ENCODE data around the gene AGPAT3.
A peak's percentile ranks its signal among the peaks of the same experiment; 100 is the strongest.
"Not testable (repeated sequence)": the region's sequence is repeated elsewhere in the genome, so short reads cannot be mapped to it uniquely, and the experiment has no call there.

Gene AGPAT3, protein sequence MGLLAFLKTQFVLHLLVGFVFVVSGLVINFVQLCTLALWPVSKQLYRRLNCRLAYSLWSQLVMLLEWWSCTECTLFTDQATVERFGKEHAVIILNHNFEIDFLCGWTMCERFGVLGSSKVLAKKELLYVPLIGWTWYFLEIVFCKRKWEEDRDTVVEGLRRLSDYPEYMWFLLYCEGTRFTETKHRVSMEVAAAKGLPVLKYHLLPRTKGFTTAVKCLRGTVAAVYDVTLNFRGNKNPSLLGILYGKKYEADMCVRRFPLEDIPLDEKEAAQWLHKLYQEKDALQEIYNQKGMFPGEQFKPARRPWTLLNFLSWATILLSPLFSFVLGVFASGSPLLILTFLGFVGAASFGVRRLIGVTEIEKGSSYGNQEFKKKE

DNA sequence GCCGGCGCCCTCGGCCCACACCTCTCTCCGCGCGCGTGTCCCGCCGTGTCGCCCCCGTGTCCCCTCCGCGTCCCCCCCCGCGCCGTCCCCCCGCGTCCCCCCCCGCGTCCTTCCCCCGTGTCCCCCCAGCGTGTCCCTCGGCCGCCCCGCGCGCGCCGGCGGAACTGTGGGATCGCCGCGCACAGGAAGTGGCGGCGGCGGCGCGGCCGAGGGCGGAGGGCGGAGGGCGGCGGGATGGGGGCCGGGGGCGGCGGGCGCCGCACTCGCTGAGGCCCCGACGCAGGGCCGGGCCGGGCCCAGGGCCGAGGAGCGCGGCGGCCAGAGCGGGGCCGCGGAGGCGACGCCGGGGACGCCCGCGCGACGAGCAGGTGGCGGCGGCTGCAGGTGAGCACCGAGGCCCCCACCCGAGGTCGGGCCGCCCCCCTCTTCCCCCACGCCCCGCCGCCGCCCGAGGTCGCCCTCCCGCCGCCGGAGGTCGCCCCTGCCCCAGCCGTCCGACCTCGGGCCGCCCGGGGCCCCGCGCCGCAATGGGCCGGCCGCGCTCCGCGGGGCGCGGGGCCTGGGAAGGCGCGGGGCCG, at the start of gene AGPAT3:
Gene AGPAT3, plus strand, starts transcription at position 262 of the 578 bp plus-strand sequence. CDS start 94,459 bp downstream, outside the sequence.
- peak; percentile 54 for DNase-seq

GRCh38 chr21:43815991-43816390, 49.0 kb upstream of the AGPAT3 start:
- DNase-seq = no peak

GRCh38 chr21:43816611-43817071, 48.4 kb upstream of the AGPAT3 start:
- DNase-seq = no peak

- DNase-seq = no peak
Observed at GRCh38 chr21:43817157-43818086, 47.6 kb upstream of the AGPAT3 start.

GRCh38 chr21:43818685-43819084, 46.3 kb upstream of the AGPAT3 start:
- no peak for DNase-seq

DNA sequence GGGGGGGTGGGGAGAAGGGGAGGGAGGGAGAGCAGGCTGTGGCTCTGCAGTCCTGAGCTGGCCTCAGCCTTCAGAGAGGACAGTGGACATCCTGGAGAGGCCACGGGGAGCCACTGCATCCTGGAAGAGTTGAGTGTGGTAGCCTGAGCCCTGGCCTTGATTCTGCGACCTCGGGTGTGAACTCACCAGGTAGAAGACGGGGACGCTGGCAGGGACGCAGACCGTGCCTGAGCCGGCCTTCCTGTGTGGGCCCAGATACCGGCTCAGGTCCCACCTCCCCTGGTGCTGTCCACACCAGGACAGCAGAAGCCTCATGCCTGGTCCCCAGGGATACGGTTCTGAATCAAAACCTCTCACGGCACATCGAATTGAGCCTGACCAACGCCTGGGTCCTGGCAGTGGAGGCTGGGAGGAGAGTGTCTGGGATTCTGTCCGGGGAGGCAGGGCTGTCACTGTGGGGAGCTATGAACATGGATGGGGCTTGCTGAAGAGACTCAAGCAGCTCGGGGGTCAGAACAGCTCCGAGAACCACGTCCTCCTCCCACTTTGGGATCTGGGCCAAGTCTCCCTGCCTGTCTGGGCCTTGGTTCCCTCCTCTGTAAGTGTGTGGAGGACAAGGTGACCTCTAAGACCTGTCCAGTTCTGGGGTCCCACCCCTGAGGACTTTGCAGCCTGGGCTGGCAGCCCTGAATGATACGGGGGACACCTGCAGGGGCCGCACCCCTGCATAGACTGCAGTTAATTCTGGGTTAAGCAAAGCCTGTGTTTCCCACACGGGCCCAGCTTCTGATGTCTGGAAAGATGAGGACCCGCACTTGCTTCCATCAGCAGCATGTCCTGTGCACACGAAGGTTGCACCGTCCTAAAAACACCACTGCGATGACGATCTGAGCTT, 45.3 kb upstream of the AGPAT3 start:
- DNase-seq = no peak

DNA sequence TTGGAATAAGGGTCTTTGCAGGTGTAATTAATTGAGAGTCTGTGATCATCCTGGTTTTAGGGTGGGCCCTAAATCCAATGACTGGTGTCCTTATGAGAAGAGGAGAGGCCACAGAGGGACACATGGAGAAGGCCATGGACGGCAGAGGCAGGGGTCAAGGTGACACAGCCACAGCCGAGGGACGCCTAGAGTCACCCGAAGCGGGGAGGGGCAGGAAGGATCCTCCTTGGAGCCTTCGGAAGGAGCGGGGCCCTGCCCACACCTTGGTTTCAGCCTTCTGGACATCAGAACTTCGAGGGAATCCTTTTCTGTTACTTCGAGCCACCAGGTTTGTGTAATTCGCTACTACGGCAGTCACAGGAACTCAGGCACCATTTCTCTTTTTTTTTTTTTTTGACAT, 44.6 kb upstream of the AGPAT3 start:
- DNase-seq = no peak

DNA sequence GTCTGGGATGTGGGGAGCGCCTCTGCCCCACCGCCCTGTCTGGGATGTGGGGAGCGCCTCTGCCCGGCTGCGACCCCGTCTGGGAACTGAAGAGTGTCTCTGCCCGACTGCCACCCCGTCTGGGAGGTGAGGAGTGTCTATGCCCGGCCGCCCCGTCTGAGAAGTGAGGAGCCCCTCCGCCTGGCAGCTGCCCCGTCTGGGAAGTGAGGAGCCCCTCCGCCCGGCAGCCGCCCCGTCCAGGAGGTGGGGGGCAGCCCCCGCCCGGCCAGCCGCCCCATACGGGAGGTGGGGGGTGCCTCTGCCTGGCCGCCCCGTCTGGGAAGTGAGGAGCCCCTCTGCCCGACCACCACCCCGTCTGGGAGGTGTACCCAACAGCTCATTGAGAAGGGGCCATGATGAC, 42.9 kb upstream of the AGPAT3 start:
- DNase-seq = not testable (repeated sequence)

- DNase-seq = not testable (repeated sequence)
Observed at GRCh38 chr21:43822741-43823140, 42.3 kb upstream of the AGPAT3 start.

DNA sequence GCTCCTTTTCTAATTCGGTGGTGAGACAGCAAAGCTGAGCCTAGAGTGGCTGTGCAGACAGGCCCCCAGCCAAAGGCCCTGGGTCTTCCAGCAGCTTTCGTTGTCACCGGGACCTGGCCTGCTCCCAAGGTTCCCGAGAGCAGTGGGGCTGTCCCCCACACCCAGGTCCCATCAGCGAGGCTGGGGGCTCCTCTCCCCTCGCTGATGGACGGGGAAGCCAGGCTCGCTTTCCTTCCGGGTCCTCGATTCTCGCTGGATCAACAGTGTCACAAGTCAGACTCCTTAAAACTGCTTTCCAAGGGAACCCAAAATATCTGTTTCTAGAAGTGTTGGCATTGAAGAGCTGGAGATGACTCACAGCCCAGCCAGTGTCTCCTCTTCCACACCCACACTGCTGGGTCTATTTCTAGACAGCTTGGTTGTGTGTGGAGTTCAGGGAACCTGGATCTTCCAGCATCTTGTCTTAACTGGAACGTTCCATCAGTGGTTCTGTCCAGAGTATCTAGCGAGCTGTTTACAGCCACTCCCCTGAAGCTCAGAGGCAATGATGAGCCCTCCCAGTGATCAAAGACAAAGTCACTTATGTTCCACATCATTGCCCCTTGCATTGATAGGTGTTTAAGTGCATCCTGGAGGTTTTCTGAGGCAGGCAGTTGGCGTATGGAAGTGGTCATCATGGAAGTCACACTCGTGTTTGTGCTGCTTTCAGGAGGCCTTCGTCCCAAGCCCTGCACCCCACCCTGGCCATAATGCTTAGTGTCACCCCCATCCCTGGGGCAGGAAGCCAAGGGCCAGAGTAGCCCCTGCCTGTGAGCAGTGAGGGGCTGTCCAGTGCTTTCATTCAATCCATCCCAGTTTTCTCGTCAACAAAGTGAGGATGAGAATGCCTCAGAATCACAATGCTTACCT, 40.4 kb upstream of the AGPAT3 start:
- DNase-seq = no peak

DNA sequence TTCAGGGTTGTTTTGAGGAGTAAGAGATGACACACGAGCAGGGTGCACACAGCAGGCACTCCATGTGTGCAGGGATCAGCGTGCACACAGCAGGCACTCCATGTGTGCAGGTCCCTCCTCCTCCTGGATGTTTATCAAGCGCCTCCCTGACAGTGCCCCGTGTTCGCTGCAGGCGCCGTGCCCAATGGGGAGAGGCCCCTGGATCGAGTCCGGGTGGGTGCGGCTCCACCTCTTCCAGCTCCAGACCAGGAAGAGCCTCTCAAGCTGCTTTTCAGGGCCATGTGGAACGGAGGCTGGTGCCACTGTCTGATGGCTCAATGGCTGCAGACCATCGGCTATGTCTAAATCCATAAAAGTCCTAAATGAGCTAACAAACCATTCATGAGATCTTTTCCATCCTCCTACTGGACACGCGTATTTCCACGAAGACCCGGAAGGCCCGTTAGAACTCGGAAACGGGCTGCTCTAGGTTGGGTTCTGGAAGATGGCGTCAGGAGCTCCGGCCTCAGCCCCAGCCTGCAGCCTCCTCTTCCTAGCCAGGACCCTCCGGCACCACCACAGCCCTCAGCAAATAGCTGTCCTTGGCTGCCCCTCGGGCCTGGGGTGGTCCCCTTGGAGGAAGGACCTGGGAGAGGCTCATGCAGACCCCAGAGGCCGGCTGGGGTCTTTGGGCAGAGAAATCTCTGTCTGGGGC, 39.6 kb upstream of the AGPAT3 start:
- no peak for DNase-seq

GRCh38 chr21:43825936-43826622, 38.9 kb upstream of the AGPAT3 start:
- DNase-seq = no peak

DNA sequence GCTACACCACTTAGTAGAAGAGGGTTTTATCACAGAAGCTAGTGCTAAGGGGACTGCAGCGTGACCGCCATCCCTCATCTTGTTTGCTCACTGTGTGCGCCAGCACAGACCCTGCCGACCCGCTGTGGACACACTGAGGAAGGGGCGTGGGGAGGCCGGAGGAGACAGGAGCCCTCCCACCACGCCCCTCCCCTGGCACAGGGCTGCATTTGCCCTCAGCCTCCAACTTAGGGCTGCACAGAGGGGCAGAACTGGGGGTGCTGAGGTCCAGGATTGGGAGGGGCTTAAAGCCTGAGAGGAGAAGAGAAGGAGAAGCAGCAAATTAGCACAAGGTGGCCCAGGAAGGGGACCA, 38.4 kb upstream of the AGPAT3 start:
- no peak for DNase-seq

DNA sequence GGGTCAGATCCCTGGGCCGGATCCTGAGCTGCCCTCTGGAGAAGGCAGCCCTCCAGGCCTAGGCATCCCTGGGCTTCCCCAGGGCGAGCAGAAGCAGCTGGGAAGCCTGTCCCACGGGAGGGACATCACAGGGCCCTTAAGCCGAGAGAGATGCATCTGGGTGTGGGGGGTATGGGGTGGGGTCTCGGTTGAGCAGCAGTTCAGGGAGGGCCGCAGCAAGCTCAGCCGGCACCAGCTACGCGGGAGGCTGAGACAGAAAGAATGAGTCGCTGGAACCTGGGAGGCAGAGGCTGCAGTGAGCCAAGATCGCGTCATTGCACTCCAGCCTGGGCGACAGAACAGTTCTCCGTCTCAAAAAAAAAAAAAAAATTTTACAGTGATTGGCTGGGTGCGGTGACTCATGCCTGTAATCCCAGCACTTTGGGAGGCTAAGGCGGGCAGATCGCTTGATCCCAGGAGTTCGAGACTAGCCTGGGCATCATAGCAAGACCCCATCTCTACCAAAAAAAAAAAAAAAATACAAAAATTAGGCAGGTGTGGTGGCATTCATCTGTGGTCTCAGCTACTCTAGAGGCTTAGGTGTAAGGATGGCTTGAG, 37.9 kb upstream of the AGPAT3 start:
- DNase-seq = no peak

- no peak for DNase-seq
Observed at GRCh38 chr21:43829161-43829560, 35.9 kb upstream of the AGPAT3 start.

GRCh38 chr21:43829575-43830119, 35.4 kb upstream of the AGPAT3 start:
- no peak for DNase-seq

DNA sequence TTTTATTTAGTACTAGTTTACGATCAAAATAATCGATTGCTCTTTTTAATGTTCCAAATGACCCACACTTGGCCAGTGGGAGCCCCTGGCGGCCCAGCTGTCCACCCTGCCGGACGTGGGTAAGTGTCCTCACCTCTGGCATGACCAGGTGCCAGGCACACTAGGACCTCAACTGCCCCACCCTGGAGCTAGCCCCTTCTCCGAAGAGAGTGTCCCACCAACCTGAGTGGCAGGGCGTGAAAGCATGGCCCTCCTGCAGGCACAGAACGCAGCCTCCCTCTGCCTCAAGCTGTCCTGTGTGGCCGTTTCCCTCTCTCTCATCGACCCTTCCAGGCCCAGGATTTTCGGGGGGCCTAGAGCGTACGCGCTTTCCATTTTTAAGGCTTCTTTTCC, 32.9 kb upstream of the AGPAT3 start:
- no peak for DNase-seq

GRCh38 chr21:43832648-43833047, 32.4 kb upstream of the AGPAT3 start:
- DNase-seq = no peak

Data from activated CD8-positive, alpha-beta memory T cell treated with anti-CD3 and anti-CD28 coated beads, Interleukin-2, amount 50 U/mL, for 4 hours (primary cell).